IPS-18c (cell line): ENCODE measurements around the gene WRAP53.
A peak's percentile ranks its signal among the peaks of the same experiment; 100 is the strongest.

ENCODE experiments used
- H3K4me3 ChIP-seq: 2 replicates; pipeline ENCODE4 v1.7.0; 2013; ENCODE audit warnings: low read depth, mild to moderate bottlenecking, low read length, moderate library complexity; ENCODE audit not compliant: insufficient read depth
- H3K9me3 ChIP-seq: one replicate; pipeline ENCODE4 v1.6.1; 2013; ENCODE audit warnings: mild to moderate bottlenecking, low read length, moderate library complexity; ENCODE audit not compliant: control insufficient read depth, insufficient read depth

Gene WRAP53

GRCh38 chr17:7673239-7673638 lies 15.0 kb upstream of the WRAP53 start:
- no peak overlapping the region for H3K4me3 ChIP-seq
- no peaks in the 10 kb centered on the region for H3K9me3 ChIP-seq

DNA sequence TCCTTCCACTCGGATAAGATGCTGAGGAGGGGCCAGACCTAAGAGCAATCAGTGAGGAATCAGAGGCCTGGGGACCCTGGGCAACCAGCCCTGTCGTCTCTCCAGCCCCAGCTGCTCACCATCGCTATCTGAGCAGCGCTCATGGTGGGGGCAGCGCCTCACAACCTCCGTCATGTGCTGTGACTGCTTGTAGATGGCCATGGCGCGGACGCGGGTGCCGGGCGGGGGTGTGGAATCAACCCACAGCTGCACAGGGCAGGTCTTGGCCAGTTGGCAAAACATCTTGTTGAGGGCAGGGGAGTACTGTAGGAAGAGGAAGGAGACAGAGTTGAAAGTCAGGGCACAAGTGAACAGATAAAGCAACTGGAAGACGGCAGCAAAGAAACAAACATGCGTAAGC lies 13.3 kb upstream of the WRAP53 start:
- H3K4me3 ChIP-seq: no peak overlapping the region
- H3K9me3 ChIP-seq: no peaks in the 10 kb centered on the region

DNA sequence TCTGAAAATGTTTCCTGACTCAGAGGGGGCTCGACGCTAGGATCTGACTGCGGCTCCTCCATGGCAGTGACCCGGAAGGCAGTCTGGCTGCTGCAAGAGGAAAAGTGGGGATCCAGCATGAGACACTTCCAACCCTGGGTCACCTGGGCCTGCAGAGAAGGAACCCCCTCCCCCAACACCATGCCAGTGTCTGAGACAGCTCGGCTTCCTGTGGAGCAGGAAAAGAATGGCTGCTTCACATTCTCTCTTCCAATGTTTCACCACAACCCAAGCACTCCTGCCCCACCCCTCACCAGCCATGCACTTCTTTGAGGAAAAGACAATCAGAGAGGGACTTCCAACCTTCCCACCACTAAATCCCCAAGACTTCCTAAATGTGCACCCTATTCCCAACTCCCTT lies 11.7 kb upstream of the WRAP53 start:
- H3K4me3 ChIP-seq: no peak overlapping the region
- H3K9me3 ChIP-seq: no peaks in the 10 kb centered on the region

GRCh38 chr17:7677388-7678067 lies 10.7 kb upstream of the WRAP53 start:
- Histone ChIP-seq H3K9me3 (no peaks in the 10 kb centered on the region), H3K4me3 (no peak overlapping the region)

- Histone ChIP-seq H3K4me3 (peak overlapping the region; percentile 72; the same call in 1 of the 2 replicates), H3K9me3 (no peaks in the 10 kb centered on the region)
These were observed 3.3 kb upstream of the WRAP53 start for GRCh38 chr17:7684851-7685532.

GRCh38 chr17:7685533-7686221 lies 2.6 kb upstream of the WRAP53 start:
- Histone ChIP-seq H3K9me3 (no peaks in the 10 kb centered on the region), H3K4me3 (peak overlapping the region; percentile 72)

- H3K9me3 ChIP-seq: no peaks in the 10 kb centered on the region
- H3K4me3 ChIP-seq: peak overlapping the region; percentile 72
These were observed 1.8 kb upstream of the WRAP53 start for GRCh38 chr17:7686222-7687071.

DNA sequence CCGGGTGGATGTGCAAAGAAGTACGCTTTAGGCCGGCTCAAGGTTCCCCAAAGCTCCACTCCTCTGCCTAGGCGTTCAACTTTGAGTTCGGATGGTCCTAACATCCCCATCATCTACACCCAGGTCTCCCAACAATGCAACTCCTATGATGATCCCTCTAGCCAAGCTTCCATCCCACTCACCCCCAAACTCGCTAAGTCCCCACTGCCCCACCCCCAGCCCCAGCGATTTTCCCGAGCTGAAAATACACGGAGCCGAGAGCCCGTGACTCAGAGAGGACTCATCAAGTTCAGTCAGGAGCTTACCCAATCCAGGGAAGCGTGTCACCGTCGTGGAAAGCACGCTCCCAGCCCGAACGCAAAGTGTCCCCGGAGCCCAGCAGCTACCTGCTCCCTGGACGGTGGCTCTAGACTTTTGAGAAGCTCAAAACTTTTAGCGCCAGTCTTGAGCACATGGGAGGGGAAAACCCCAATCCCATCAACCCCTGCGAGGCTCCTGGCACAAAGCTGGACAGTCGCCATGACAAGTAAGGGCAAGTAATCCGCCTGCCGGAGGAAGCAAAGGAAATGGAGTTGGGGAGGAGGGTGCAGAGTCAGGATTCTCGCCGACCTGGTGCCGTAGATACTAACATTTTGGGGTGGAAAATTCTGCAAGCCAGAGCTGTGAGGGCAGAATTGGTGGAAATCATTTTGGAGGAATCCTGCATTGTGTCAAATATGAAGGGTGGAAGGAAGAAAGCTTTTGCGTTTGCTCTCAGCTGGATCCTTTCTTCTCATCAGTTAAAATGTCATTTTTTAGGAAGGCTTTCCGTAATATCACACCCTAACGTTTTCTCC lies 987 bp upstream of the WRAP53 start, which contains the start of gene TP53:
Gene TP53, minus strand, starts transcription at position 419 of the 836 bp plus-strand sequence. CDS start 10,896 bp downstream, outside the sequence.
- H3K9me3 ChIP-seq: no peaks in the 10 kb centered on the region
- H3K4me3 ChIP-seq: peak within 1 kb of the TSS; percentile 72

DNA sequence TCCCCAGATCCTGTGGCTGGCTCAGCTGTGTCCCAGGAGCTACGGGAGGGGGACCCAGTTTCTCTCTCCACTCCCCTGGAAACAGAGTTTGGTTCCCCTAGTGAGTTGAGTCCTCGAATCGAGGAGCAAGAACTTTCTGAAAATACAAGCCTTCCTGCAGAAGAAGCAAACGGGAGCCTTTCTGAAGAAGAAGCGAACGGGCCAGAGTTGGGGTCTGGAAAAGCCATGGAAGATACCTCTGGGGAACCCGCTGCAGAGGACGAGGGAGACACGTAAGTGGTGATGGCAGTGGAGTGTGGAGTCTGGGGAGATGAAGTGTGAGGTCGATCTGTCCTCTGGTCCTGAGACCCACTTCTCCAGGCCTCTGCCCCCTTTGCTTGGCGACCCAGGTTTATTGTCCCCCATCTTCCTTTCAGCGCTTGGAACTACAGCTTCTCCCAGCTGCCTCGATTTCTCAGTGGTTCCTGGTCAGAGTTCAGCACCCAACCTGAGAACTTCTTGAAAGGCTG lies 585 bp downstream of the WRAP53 start:
- Histone ChIP-seq H3K9me3 (no peaks in the 10 kb centered on the region), H3K4me3 (peak overlapping the region; percentile 63)

- no peaks in the 10 kb centered on the region for H3K9me3 ChIP-seq
- no peak overlapping the region for H3K4me3 ChIP-seq
These were observed 7.3 kb downstream of the WRAP53 start for GRCh38 chr17:7695586-7695985.

GRCh38 chr17:7697828-7698588 lies 9.7 kb downstream of the WRAP53 start:
- Histone ChIP-seq H3K9me3 (no peaks in the 10 kb centered on the region), H3K4me3 (no peak overlapping the region)

DNA sequence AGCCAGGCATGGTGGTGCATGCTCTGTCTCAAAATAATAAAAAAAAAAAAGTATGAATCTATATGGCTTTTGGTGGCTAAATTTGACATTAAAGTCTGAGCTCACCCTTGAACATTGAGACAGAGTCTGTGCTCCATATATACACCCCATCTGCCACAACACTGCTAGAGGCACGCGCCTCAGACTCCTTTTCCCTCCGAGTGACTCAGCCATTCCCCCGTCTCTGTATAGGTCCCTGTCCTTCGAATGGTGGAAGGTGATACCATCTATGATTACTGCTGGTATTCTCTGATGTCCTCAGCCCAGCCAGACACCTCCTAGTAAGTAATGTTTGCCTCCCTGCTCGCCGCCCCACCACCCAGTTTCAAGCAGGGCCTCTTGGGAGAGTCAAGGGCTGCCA lies 12.2 kb downstream of the WRAP53 start:
- no peaks in the 10 kb centered on the region for H3K9me3 ChIP-seq

DNA sequence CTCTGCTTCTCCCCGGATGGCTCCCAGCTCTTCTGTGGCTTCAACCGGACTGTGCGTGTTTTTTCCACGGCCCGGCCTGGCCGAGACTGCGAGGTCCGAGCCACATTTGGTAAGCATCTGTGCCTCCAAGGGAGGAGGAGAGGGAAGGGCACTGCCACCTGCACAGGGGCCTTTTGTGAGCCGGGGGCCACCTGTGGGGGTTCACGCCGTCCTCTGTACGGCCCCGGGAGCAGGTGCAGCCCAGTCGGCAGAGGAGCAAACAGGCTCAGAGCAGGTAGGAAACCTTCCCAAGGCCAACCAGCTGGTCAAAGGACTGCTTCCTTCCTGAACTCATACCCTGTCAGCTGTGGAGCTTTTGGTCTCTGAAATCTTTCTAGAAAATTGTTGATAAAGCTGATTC lies 13.4 kb downstream of the WRAP53 start:
- Histone ChIP-seq H3K4me3 (no peak overlapping the region), H3K9me3 (no peaks in the 10 kb centered on the region)

More for the DNA sequence above, 12.2 kb downstream of the WRAP53 start:
- no peak overlapping the region for H3K4me3 ChIP-seq

GRCh38 chr17:7702776-7703175 lies 14.5 kb downstream of the WRAP53 start:
- Histone ChIP-seq H3K4me3 (no peak overlapping the region), H3K9me3 (no peaks in the 10 kb centered on the region)

DNA sequence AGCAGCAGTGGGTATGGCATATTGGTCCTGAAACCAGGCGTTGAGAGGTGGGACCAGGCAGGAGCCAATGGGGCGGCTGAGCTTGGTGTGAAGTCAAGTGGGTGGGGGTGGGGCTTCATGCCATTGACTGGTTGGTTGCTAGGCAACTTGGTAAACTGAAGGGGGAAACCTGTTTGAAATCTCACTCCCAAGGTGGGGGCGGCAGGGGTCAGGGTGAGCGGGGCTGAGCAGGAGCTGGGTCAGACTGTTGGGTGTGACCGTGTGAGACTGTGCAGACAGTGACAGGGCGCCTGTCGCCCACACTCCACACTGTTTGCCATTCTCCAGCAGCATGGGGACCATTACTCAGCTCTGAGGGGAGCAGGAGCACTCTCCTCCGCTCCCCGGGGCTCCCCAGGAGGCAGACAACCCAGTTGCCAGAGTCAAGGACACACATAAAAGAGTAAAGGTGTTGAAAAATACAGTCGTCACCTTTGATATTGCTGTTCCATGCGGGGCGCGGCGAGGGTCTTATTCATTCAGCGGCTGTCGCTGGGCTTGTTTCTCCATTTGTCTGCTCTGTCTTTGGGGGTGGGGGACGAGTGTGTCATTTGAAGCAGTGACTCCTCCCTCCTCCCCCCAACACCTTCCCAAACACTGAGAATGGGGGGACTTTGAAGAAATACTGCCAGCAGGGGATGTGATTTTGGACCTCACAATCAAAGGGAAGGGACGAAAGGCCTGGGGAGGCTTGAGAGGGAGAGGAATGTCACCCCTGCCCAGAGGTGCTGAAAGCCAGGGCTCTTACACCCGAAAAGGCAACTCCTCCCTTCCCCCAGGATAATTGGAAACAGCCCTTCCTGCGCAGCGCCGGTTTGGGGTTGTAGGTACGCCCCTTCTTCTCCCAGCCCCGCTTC lies 15.6 kb downstream of the WRAP53 start:
- peak overlapping the region; percentile 77 for H3K4me3 ChIP-seq
- no peaks in the 10 kb centered on the region for H3K9me3 ChIP-seq
